ENCODE measurements around the gene PARVB.

PARVB gene

GRCh38 chr22:44181033-44181911, 157.2 kb downstream of the PARVB start:
- no peak overlapping the region for H3K4me3 ChIP-seq (ENCODE audit: insufficient read length, low read depth)
- TF ChIP-seq ZNF274 (IDR thresholded peaks at IDR 0.05; ENCODE audit: low read depth, low read length) (no peak), SUZ12 (IDR thresholded peaks at IDR 0.05; ENCODE audit: extremely low read depth, insufficient read depth, insufficient read length) (no peak), YY1 (IDR thresholded peaks at IDR 0.05; ENCODE audit: insufficient read depth, insufficient read length) (no peak)
- no peaks in the 10 kb centered on the region for H3K27me3 ChIP-seq (ENCODE audit: insufficient read depth, insufficient read length)
- peaks cover 6% of the 10 kb centered on the region for H3K4me1 ChIP-seq (ENCODE audit: insufficient read depth, insufficient read length)
- DNase-seq (ENCODE audit: low read depth, low spot score) = no peak
- H3K9ac ChIP-seq (ENCODE audit: insufficient read length, low read depth) = no peak overlapping the region
- H3K9me3 ChIP-seq (ENCODE audit: insufficient read depth, low read length) = no peaks in the 10 kb centered on the region
- no peaks in the 10 kb centered on the region for H3K36me3 ChIP-seq (ENCODE audit: insufficient read depth, insufficient read length, low read length)

- H3K4me3 ChIP-seq (ENCODE audit: insufficient read length, low read depth) = no peak overlapping the region
- no peak overlapping the region for H3K9ac ChIP-seq (ENCODE audit: insufficient read length, low read depth)
- no peak for DNase-seq (ENCODE audit: low read depth, low spot score)
- H3K36me3 ChIP-seq (ENCODE audit: insufficient read depth, insufficient read length, low read length) = no peaks in the 10 kb centered on the region
- H3K9me3 ChIP-seq (ENCODE audit: insufficient read depth, low read length) = no peaks in the 10 kb centered on the region
- peaks cover 6% of the 10 kb centered on the region for H3K4me1 ChIP-seq (ENCODE audit: insufficient read depth, insufficient read length)
- no peaks in the 10 kb centered on the region for H3K27me3 ChIP-seq (ENCODE audit: insufficient read depth, insufficient read length)
- no peak for TF ChIP-seq SUZ12 (IDR thresholded peaks at IDR 0.05; ENCODE audit: extremely low read depth, insufficient read depth, insufficient read length)
- TF ChIP-seq YY1 (IDR thresholded peaks at IDR 0.05; ENCODE audit: insufficient read depth, insufficient read length) = no peak
- TF ChIP-seq ZNF274 (IDR thresholded peaks at IDR 0.05; ENCODE audit: low read depth, low read length) = no peak
Measured at GRCh38 chr22:44181912-44182587, 157.9 kb downstream of the PARVB start.

GRCh38 chr22:44182588-44183286, 158.6 kb downstream of the PARVB start:
- Histone ChIP-seq H3K9ac (ENCODE audit: insufficient read length, low read depth) (no peak overlapping the region), H3K27me3 (ENCODE audit: insufficient read depth, insufficient read length) (no peaks in the 10 kb centered on the region), H3K9me3 (ENCODE audit: insufficient read depth, low read length) (no peaks in the 10 kb centered on the region), H3K36me3 (ENCODE audit: insufficient read depth, insufficient read length, low read length) (no peaks in the 10 kb centered on the region), H3K4me1 (ENCODE audit: insufficient read depth, insufficient read length) (peaks cover 6% of the 10 kb centered on the region), H3K4me3 (ENCODE audit: insufficient read length, low read depth) (no peak overlapping the region)
- TF ChIP-seq ZNF274 (IDR thresholded peaks at IDR 0.05; ENCODE audit: low read depth, low read length) (no peak), SUZ12 (IDR thresholded peaks at IDR 0.05; ENCODE audit: extremely low read depth, insufficient read depth, insufficient read length) (no peak), YY1 (IDR thresholded peaks at IDR 0.05; ENCODE audit: insufficient read depth, insufficient read length) (no peak)
- DNase-seq (ENCODE audit: low read depth, low spot score) = no peak

GRCh38 chr22:44183287-44183588, 159.1 kb downstream of the PARVB start:
- Histone ChIP-seq H3K9ac (ENCODE audit: insufficient read length, low read depth) (no peak overlapping the region), H3K36me3 (ENCODE audit: insufficient read depth, insufficient read length, low read length) (no peaks in the 10 kb centered on the region), H3K27me3 (ENCODE audit: insufficient read depth, insufficient read length) (no peaks in the 10 kb centered on the region), H3K9me3 (ENCODE audit: insufficient read depth, low read length) (no peaks in the 10 kb centered on the region), H3K4me3 (ENCODE audit: insufficient read length, low read depth) (no peak overlapping the region), H3K4me1 (ENCODE audit: insufficient read depth, insufficient read length) (peaks cover 6% of the 10 kb centered on the region)
- TF ChIP-seq SUZ12 (IDR thresholded peaks at IDR 0.05; ENCODE audit: extremely low read depth, insufficient read depth, insufficient read length) (no peak), YY1 (IDR thresholded peaks at IDR 0.05; ENCODE audit: insufficient read depth, insufficient read length) (no peak), ZNF274 (IDR thresholded peaks at IDR 0.05; ENCODE audit: low read depth, low read length) (no peak)
- no peak for DNase-seq (ENCODE audit: low read depth, low spot score)

- Histone ChIP-seq H3K9ac (ENCODE audit: insufficient read length, low read depth) (no peak overlapping the region), H3K36me3 (ENCODE audit: insufficient read depth, insufficient read length, low read length) (no peaks in the 10 kb centered on the region), H3K4me3 (ENCODE audit: insufficient read length, low read depth) (no peak overlapping the region), H3K9me3 (ENCODE audit: insufficient read depth, low read length) (no peaks in the 10 kb centered on the region), H3K27me3 (ENCODE audit: insufficient read depth, insufficient read length) (no peaks in the 10 kb centered on the region), H3K4me1 (ENCODE audit: insufficient read depth, insufficient read length) (peaks cover 11% of the 10 kb centered on the region)
- DNase-seq (ENCODE audit: low read depth, low spot score) = no peak
- TF ChIP-seq ZNF274 (IDR thresholded peaks at IDR 0.05; ENCODE audit: low read depth, low read length) = no peak
Measured at GRCh38 chr22:44184006-44184405, 159.9 kb downstream of the PARVB start.

GRCh38 chr22:44185237-44186120, 161.4 kb downstream of the PARVB start:
- H3K9me3 ChIP-seq (ENCODE audit: insufficient read depth, low read length) = no peaks in the 10 kb centered on the region
- H3K4me3 ChIP-seq (ENCODE audit: insufficient read length, low read depth) = no peak overlapping the region
- peaks cover 8% of the 10 kb centered on the region for H3K4me1 ChIP-seq (ENCODE audit: insufficient read depth, insufficient read length)
- H3K27me3 ChIP-seq (ENCODE audit: insufficient read depth, insufficient read length) = no peaks in the 10 kb centered on the region
- DNase-seq (ENCODE audit: low read depth, low spot score) = no peak
- TF ChIP-seq SUZ12 (IDR thresholded peaks at IDR 0.05; ENCODE audit: extremely low read depth, insufficient read depth, insufficient read length) = no peak
- no peak for TF ChIP-seq YY1 (IDR thresholded peaks at IDR 0.05; ENCODE audit: insufficient read depth, insufficient read length)
- TF ChIP-seq ZNF274 (IDR thresholded peaks at IDR 0.05; ENCODE audit: low read depth, low read length) = no peak
- no peaks in the 10 kb centered on the region for H3K36me3 ChIP-seq (ENCODE audit: insufficient read depth, insufficient read length, low read length)
- no peak overlapping the region for H3K9ac ChIP-seq (ENCODE audit: insufficient read length, low read depth)

Data from NT2/D1 (cell line).